Stimulated activated CD4-positive, alpha-beta T cell treated with anti-CD3 and anti-CD28 coated beads, TNF-alpha, amount 100 ng/mL, for 24 hours (primary cell): ENCODE measurements around the gene MARCHF2.

Source experiments
- DNase-seq, 3 experiments: peaks; one replicate each; pipeline ENCODE4 v3.0.0-alpha.2; 2020; ENCODE audit warnings: low read depth in 3 of 3

The MARCHF2 gene

DNA sequence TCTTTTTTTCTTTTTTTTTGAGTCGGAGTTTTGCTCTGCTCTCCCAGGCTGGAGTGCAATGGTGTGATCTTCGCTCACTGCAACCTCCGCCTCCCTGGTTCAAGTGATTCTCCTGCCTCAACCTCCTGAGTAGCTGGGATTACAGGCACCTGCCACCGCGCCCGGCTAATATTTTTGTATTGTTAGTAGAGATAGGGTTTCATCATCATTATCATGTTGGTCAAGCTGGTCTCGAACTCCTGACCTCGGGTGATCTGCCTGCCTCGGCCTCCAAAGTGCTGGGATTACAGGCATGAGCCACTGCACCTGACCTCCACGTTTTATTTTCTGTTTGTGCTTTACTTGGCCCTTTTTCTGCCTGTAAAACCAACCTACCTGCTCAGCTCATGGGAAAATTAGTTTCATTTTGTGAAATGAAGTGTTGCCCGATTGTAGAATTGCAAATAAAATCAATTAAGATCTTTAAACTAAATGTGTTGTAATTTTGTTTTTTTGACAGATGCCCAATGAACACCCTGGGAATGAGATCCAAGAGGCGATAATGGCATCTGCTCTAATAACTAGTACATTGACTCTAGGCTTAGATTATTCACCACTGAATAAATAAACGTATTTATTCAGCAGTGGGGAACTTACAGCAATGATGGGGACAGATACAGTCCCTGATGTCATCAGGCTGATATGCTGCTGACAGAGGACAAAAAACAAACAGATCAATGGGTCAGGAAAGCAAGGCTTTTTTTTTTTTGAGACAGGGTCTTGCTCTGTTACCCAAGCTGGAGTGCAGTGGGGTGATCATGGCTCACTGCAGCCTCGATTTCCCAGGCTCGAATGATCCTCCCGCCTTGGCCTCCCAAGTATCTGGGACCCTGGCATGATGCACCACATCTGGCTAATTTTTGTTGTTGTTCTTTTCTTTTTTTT lies 25.2 kb upstream of the MARCHF2 start:
- DNase-seq = no peak

- DNase-seq = no peak
Measured at GRCh38 chr19:8388612-8388958, 24.5 kb upstream of the MARCHF2 start.

- peak; percentile 91 to 99 (median 97) for DNase-seq
Measured at GRCh38 chr19:8389891-8390616, 23.1 kb upstream of the MARCHF2 start, which contains the start of gene RAB11B. Gene RAB11B (plus strand): TSS chr19:8390360. CDS start chr19:8390417, 57 bp downstream.

- peak; percentile 82 to 95 (median 86) for DNase-seq
Measured at GRCh38 chr19:8390617-8390981, 22.5 kb upstream of the MARCHF2 start.

GRCh38 chr19:8391198-8392016 lies 21.7 kb upstream of the MARCHF2 start:
- no peak for DNase-seq

GRCh38 chr19:8392017-8392591 lies 21.0 kb upstream of the MARCHF2 start:
- no peak for DNase-seq

GRCh38 chr19:8393192-8393870 lies 19.8 kb upstream of the MARCHF2 start:
- DNase-seq = no peak

DNA sequence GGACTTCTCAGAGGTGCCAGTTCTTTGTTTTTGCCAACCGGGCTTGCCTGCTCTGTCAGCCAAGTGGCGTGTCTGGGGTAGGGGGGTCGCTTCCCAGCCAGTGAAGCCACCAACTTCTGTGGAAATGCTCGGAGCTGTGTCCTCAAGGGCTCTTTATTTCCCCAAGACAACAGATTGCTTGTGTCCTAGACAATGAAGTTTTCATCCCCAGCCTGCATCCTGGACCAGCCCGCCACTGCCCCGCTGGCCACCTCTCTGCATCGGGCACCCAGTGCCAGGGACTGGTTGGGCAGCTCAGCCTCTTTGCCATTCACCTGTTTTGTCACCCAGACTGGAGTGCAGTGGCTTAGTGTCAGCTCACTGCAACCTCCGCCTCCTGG lies 19.2 kb upstream of the MARCHF2 start:
- no peak for DNase-seq

DNA sequence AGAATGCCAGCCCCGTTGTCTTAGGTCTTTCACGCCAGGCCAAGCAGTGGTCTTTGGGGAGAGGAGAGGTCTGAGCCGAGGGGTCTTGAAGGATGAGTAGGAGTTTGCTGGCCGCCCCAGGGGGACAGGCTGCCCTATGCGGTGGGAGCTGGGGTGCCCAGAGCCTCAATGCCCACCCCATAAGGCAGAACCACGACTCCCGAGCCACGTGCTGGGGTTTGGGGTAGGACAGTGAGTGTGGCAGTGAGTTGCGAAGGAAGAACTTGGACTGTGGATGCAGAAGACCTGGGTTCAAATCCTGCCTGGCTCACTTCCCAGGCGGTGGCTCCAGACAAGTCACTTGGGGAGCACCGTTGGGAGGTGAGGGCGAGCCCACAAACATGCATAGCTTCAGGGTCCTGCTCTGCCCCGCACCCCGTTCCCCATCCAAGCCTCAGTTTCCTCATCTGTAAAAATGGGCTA lies 17.5 kb upstream of the MARCHF2 start:
- DNase-seq = no peak

DNA sequence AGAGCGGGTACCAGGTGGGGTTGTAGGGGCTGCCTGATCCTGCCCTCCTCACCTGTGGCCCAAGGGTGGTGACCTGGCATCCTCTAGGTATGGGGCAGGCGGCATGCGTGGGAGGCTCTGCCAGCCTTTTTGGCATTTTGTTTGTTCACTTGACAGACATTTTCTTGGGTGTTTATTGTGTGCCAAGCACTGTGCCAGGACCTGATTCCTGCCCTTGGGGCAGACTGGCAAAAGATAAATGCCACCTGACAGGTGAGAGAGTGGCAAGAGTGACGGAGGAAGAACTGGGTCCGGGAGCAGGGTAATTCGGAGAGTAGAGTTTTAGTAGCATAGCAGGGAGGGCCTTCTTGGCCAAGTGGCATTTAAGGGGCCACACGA lies 16.9 kb upstream of the MARCHF2 start:
- DNase-seq = no peak

DNA sequence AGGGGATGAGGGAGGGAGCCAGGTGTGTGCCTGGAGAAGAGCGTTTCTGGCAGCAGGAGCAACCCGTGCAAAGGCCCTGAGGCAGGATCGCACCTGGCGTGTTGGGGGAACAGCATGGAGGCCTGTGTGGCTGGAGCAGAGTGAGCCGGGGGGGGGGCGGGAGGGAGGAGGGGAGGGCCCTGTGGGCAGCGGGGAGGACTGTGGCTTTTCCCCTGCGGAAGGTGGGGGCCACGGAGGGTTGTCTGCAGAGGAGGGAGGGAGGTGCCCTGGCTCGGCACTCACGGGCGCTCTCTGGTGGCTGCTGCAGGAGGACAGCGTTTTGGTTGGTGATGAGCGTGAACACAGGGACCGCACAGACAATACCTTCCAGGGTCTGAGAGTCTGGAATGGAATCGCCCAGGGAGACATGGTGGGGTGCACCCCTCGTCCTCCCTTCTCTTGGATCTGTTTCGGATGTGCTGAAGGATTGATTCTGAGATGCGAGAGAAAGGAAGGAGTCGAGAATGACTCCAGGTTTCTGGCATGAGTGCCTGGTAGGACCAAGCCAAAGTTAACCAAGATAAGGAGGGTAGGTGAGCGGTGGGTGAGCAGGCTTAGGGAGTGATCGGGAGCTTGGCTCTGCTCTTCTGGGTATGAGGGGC lies 16.4 kb upstream of the MARCHF2 start:
- DNase-seq = peak; percentile 42 to 69 (median 48)

DNA sequence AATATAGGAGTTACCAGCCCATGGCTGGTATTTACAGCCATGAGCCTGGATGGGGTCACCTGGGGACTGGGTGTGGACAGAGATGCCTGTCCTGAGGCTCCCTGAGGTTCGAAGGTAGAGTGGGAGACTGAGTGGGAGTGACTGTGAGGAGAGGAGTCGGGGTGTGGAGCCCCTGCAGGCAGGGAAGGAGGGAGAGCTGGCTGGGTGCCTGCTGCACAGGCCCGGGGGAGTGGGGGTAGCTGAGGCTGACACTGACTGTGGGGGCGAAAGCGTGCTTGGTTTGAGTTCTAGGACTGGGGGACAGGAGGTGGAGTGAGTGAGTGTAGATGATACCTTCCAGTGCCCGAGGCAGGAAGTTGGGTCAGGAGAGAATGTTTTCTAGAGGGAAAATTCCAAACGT lies 15.8 kb upstream of the MARCHF2 start:
- no peak for DNase-seq

- DNase-seq = no peak
Measured at GRCh38 chr19:8397746-8398310, 15.3 kb upstream of the MARCHF2 start.

DNA sequence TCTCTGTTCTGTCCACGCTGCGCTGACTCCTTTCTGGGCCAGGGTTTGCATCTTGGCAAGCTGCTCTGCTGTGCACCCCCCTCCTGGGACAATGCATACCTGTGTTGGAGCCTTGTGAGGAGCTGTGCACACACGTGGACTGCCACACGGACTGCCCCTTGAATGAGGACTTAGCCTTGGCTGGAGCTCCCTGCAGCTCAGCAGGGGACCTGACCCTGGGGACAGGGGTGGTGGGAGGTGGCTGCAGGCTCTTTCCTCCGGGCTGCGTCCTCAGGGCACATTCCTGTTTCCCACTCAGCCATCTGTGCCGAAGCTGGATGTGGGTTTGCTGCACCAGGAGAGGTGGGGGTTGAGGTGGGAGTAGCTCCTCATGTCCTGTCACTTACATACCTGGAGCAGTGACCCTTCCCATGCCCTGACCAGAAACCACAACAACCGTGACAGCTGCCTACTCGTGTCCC lies 14.8 kb upstream of the MARCHF2 start:
- DNase-seq = no peak

DNA sequence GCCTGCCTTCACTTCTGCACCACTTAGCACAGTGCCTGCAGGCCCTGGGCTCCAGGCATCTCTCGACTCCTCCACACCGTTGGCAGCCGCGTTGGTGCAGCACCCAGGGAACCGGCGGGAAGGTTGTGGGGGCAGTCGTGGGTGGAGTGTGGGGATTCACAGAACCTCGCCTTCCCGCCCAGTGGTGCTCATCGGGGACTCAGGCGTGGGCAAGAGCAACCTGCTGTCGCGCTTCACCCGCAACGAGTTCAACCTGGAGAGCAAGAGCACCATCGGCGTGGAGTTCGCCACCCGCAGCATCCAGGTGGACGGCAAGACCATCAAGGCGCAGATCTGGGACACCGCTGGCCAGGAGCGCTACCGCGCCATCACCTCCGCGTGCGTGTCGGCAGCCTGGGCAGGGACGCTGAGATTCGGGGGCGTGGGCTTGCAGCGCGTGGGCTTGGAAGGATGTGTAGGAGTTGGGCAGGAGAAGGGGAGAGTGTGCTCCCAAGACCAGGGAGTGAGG lies 13.4 kb upstream of the MARCHF2 start:
- DNase-seq = no peak

- DNase-seq = no peak
Measured at GRCh38 chr19:8401981-8402411, 11.1 kb upstream of the MARCHF2 start.

DNA sequence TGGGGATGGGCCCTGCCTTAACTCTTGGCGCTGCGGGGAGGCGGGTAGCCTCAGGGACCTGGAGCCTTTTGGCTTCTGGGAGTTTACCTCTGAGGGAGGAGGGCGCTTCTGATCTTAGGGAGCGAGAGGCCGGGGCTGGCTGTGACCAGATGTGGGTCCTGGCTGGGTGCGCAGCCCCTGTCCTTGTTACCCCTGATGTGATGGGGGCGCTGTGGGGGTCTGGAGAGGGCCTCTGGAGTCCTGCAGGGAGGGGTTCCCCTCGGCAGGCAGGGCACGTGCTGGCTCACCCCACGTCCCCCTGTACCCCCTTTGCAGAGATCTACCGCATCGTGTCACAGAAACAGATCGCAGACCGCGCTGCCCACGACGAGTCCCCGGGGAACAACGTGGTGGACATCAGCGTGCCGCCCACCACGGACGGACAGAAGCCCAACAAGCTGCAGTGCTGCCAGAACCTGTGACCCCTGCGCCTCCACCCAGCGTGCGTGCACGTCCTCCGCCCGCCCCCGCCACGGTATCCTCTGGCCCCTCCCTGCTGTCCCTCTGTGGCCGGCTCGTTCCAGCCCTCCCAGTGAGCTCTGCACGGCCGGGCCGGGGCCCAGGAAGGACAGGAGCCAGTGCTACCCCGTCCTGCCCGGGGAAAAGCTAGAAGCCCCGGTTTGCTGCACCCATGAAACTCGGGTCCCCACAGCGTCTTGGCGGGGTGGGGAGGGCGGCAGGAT lies 9.8 kb upstream of the MARCHF2 start:
- no peak for DNase-seq

GRCh38 chr19:8403820-8404109 lies 9.3 kb upstream of the MARCHF2 start:
- DNase-seq = no peak

GRCh38 chr19:8404391-8405151 lies 8.5 kb upstream of the MARCHF2 start:
- DNase-seq = no peak
